Ishikawa (cell line): Measurements from ENCODE around the gene COPS9.

ENCODE experiments used
- CEBPB ChIP-seq: IDR thresholded peaks from 2 replicates; pipeline ENCODE4 v1.6.1; 2012
- FOXM1 ChIP-seq: IDR thresholded peaks from 2 replicates; pipeline ENCODE4 v1.6.1; 2012; ENCODE audit warnings: low read depth, borderline replicate concordance
- RAD21 ChIP-seq: IDR thresholded peaks from 2 replicates; pipeline ENCODE4 v1.6.1; 2012; ENCODE audit warnings: low read depth
- REST ChIP-seq: IDR thresholded peaks from 2 replicates; pipeline ENCODE4 v1.6.1; 2012; ENCODE audit warnings: low read depth, mild to moderate bottlenecking
- TAF1 ChIP-seq: IDR thresholded peaks from 2 replicates; pipeline ENCODE4 v1.6.1; 2012; ENCODE audit warnings: low read depth, mild to moderate bottlenecking
- TEAD4 ChIP-seq: IDR thresholded peaks from 2 replicates; pipeline ENCODE4 v1.6.1; 2012
- ZBTB7A ChIP-seq: IDR thresholded peaks from 2 replicates; pipeline ENCODE4 v1.6.1; 2012; ENCODE audit warnings: low read depth
- TF ChIP-seq, protein P1 (sequence below): IDR thresholded peaks from 2 replicates; pipeline ENCODE4 v1.6.1; 2012

GRCh38 chr2:240164586-240164985, 28.5 kb upstream of the COPS9 start:
- TF ChIP-seq RAD21 (no peak), CEBPB (no peak), REST (no peak), TAF1 (no peak), TEAD4 (no peak), ZBTB7A (no peak), FOXM1 (no peak)
- TF ChIP-seq, protein P1, sequence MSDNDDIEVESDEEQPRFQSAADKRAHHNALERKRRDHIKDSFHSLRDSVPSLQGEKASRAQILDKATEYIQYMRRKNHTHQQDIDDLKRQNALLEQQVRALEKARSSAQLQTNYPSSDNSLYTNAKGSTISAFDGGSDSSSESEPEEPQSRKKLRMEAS, result no peak
